Osteocyte (in vitro differentiated cells): Measurements from ENCODE around the gene TMEM80. TPM values are rescaled to one million over a fixed set of nuclear protein-coding genes. Genes with fewer than 3 reads are reported as not detected.
A peak's percentile ranks its signal among the peaks of the same experiment; 100 is the strongest.
"Not testable (repeated sequence)": the region's sequence is repeated elsewhere in the genome, so short reads cannot be mapped to it uniquely, and the experiment has no call there.

Experiments
- DNase-seq: peaks from one replicate; pipeline ENCODE4 v3.0.0; 2021; ENCODE audit warnings: mixed read lengths; ENCODE audit not compliant: unreplicated experiment; ENCODE audit errors: extremely low spot score
- H3K27ac Mint-ChIP-seq: one replicate; pipeline ENCODE4 v1.8.0; 2021; ENCODE audit warnings: mild to moderate bottlenecking, mixed read lengths; ENCODE audit not compliant: unreplicated experiment
- H3K27me3 Mint-ChIP-seq: one replicate; pipeline ENCODE4 v1.8.0; 2021; ENCODE audit warnings: mixed read lengths; ENCODE audit not compliant: unreplicated experiment
- H3K36me3 Mint-ChIP-seq: one replicate; pipeline ENCODE4 v1.8.0; 2021; ENCODE audit warnings: mixed read lengths; ENCODE audit not compliant: unreplicated experiment
- H3K4me1 Mint-ChIP-seq: one replicate; pipeline ENCODE4 v1.8.0; 2021; ENCODE audit warnings: mixed read lengths; ENCODE audit not compliant: unreplicated experiment
- H3K4me3 Mint-ChIP-seq: one replicate; pipeline ENCODE4 v1.8.0; 2021; ENCODE audit warnings: mild to moderate bottlenecking, moderate library complexity, mixed read lengths; ENCODE audit not compliant: unreplicated experiment
- H3K9me3 Mint-ChIP-seq: one replicate; pipeline ENCODE4 v1.8.0; 2021; ENCODE audit warnings: mixed read lengths; ENCODE audit not compliant: unreplicated experiment
- long read RNA-seq: library from polyadenylated mRNA; unstranded; transcript quantifications from one replicate; pipeline ENCODE4 v2.0.0, GENCODE V29; 2021
- total RNA-seq: library from RNA; stranded (reverse); gene quantifications from 2 replicates; pipeline ENCODE4 v1.2.1, GENCODE V29; 2021
- TF ChIP-seq, protein P1 (sequence below): fragments of 200-600 bp; sonication (generic); IDR thresholded peaks from 2 replicates; pipeline ENCODE4 v1.5.0; 2021; ENCODE audit warnings: antibody characterized with exemption, mild to moderate bottlenecking, moderate library complexity

The TMEM80 gene
- total RNA-seq: 43.9 and 45.2 TPM in 2 replicates
- long read RNA-seq, partial matches to known transcripts: 0 of 31 reads
- long read RNA-seq, other reads (novel, unspliced or antisense): 31 of 31 reads

DNA sequence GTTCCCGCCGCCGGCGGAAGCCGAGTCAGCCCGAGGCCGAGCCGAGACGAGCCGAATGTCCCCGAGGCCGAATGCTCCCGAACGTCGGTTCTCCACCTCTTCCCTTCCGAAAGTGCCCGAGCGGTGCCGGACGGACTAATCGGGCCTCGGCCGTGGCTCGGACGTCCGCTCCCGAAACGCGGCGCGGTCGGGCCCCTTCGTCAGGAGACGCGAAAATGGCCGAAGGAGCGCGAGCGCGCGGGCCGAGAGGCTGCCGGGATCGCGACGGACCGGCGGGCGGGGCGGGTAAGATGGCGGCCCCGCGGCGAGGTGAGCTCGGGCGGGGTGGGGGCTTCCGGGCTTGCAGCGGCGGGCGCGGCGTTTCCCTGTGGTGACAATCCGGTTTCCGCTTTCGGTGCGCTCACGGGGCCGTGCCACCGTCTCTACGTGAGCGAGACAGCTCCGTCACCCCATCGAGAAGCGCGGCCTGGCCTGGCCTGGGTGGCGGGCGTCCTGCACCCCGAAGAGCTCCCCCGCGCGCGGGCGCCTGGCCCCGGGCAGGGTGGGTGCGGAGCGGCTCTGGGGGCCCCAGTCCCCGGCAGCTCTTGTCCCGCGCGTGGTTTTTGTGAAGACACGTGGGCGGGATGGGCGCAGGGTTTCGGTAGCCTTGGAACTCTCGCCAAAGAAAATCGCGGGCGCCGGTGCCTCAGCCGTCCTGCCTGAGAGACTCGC, at the start of gene TMEM80:
Gene TMEM80 (plus strand): TSS at position 279 of the 711 bp plus-strand sequence. CDS start 12 bp downstream, at position 291.
- TF ChIP-seq, protein P1, sequence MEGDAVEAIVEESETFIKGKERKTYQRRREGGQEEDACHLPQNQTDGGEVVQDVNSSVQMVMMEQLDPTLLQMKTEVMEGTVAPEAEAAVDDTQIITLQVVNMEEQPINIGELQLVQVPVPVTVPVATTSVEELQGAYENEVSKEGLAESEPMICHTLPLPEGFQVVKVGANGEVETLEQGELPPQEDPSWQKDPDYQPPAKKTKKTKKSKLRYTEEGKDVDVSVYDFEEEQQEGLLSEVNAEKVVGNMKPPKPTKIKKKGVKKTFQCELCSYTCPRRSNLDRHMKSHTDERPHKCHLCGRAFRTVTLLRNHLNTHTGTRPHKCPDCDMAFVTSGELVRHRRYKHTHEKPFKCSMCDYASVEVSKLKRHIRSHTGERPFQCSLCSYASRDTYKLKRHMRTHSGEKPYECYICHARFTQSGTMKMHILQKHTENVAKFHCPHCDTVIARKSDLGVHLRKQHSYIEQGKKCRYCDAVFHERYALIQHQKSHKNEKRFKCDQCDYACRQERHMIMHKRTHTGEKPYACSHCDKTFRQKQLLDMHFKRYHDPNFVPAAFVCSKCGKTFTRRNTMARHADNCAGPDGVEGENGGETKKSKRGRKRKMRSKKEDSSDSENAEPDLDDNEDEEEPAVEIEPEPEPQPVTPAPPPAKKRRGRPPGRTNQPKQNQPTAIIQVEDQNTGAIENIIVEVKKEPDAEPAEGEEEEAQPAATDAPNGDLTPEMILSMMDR: no peak
- Mint-ChIP-seq H3K36me3 (peaks cover 11% of the 10 kb centered on the region), H3K4me1 (peaks cover 68% of the 10 kb centered on the region), H3K27ac (peak within 1 kb of the TSS; percentile 99), H3K9me3 (no peaks in the 10 kb centered on the region), H3K4me3 (peak within 1 kb of the TSS; percentile 81), H3K27me3 (no peaks in the 10 kb centered on the region)
- peak; percentile 100 for DNase-seq

DNA sequence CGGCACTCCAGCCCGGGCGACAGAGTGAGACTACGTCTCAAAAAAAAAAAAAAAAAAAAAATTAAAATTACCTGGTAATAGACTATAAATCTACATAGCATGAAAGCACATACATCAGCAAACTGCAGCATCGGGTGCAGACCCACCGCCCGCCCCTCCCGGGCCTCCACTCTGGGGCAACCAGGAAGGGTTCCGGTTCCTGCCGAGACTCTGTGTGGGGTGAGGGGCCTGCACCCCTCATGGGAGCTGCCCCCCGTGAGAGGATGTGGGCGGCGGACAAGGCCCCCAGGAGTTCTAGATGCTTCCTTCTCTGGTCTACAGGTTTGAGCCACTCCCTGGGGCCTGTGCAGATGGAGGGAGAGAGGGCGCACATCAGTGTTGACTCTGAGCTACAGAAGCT, 49.4 kb upstream of the TMEM80 start:
- Mint-ChIP-seq H3K9me3 (no peaks in the 10 kb centered on the region), H3K4me3 (no peak overlapping the region), H3K36me3 (peaks cover 11% of the 10 kb centered on the region), H3K27ac (no peak overlapping the region), H3K4me1 (peaks cover 8% of the 10 kb centered on the region), H3K27me3 (no peaks in the 10 kb centered on the region)
- TF ChIP-seq, protein P1: no peak
- peak; percentile 83 for DNase-seq

DNA sequence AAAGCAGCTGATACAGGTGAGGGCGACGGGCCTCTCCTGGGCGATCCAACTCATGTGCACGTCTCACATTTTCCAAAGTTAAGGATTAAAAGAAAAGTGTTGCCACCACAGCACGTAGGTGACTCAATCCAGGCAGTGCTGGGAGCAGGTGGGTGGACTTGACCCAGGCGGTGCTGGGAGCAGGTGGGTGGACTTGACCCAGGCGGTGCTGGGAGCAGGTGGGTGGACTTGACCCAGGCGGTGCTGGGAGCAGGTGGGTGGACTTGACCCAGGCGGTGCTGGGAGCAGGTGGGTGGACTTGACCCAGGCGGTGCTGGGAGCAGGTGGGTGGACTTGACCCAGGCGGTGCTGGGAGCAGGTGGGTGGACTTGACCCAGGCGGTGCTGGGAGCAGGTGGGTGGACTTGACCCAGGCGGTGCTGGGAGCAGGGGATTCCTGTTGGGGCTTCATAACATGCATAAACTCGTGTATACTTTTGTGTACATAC, 47.9 kb upstream of the TMEM80 start:
- not testable (repeated sequence) for H3K27ac Mint-ChIP-seq, H3K9me3 Mint-ChIP-seq, DNase-seq, H3K4me3 Mint-ChIP-seq, H3K27me3 Mint-ChIP-seq, H3K4me1 Mint-ChIP-seq
- peaks cover 16% of the 10 kb centered on the region for H3K36me3 Mint-ChIP-seq

- no peak for DNase-seq
- H3K9me3 Mint-ChIP-seq: no peaks in the 10 kb centered on the region
- H3K27ac Mint-ChIP-seq: no peak overlapping the region
- H3K4me1 Mint-ChIP-seq: peaks cover 2% of the 10 kb centered on the region
- no peaks in the 10 kb centered on the region for H3K27me3 Mint-ChIP-seq
- TF ChIP-seq, protein P1: no peak
- H3K4me3 Mint-ChIP-seq: no peak overlapping the region
- peaks cover 17% of the 10 kb centered on the region for H3K36me3 Mint-ChIP-seq
Measured at GRCh38 chr11:650482-650881, 45.1 kb upstream of the TMEM80 start.

GRCh38 chr11:653136-653535, 42.5 kb upstream of the TMEM80 start:
- H3K9me3 Mint-ChIP-seq, H3K4me1 Mint-ChIP-seq, DNase-seq, H3K27ac Mint-ChIP-seq, H3K4me3 Mint-ChIP-seq, H3K27me3 Mint-ChIP-seq: not testable (repeated sequence)
- peaks cover 19% of the 10 kb centered on the region for H3K36me3 Mint-ChIP-seq

GRCh38 chr11:653837-654236, 41.8 kb upstream of the TMEM80 start:
- H3K27me3 Mint-ChIP-seq: no peaks in the 10 kb centered on the region
- TF ChIP-seq, protein P1: no peak

GRCh38 chr11:654444-654843, 41.2 kb upstream of the TMEM80 start:
- not testable (repeated sequence) for H3K9me3 Mint-ChIP-seq, H3K4me1 Mint-ChIP-seq, H3K27ac Mint-ChIP-seq, H3K4me3 Mint-ChIP-seq, H3K27me3 Mint-ChIP-seq, DNase-seq
- peaks cover 23% of the 10 kb centered on the region for H3K36me3 Mint-ChIP-seq

More at GRCh38 chr11:653837-654236, 41.8 kb upstream of the TMEM80 start:
- DNase-seq: no peak
- Mint-ChIP-seq H3K27ac (no peak overlapping the region), H3K9me3 (no peaks in the 10 kb centered on the region), H3K4me1 (no peaks in the 10 kb centered on the region), H3K4me3 (no peak overlapping the region), H3K36me3 (peaks cover 20% of the 10 kb centered on the region)
